ENCODE measurements around the gene FAM241A.

FAM241A gene

DNA sequence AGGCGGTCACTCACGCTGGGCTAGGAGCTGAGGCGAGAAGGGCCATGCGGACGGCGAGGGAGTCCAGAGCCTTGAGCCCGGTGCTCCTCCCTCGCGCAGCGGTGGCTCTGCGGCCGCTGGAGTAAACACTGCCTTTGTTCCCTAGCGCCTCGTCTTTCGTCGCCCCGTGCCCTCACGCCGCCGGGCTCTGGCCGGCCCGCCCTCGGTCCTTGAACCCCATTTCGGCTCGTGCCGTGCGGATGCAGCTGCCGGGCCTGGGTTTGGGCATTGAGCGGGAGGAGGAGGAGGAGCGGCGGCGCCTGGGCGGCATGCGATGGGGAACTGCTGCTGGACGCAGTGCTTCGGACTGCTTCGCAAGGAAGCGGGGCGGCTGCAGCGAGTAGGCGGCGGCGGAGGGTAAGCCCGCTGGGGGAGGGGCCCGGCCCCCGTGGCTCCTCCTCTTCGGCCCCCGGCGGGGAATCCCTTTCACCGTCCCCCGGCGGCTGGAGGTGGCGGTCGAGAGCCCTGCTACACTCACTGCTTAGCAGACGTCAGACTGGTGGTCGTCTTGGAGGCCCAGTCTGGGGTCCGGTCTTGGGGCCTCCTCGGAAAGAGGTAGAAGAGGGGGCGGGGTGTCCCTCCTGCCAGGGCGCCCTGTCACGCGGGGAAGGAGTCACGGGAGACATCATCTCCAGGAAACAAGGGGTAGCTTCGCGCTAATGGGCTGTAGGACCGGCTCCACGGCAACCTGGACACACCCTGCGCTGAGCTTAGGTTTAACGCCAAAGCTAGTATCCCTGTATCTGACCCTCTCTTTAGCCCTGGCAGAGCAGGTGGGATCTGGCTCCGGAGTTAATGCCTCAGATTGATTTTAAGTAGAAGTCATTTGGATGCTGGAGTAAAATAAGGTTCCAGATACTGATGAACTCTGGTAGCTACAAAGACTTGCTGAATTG is 86.8 kb downstream of the FAM241A start, which contains the start of gene AP1AR:
AP1AR (plus strand) TSS at position 9 of the 935 bp plus-strand sequence; CDS start at position 314, 305 bp downstream.
- ChIA-PET CTCF (interaction anchor here (0.9 to 10.6 kb wide), 15 partner anchors 9 to 292 kb away, joined by 3 to 174 read pairs (median 5); no protein-coding TSS in a partner anchor), POLR2A (interaction anchor here (0.9 to 1.0 kb wide), 2 partner anchors 55 to 278 kb away, joined by 3 read pairs; no protein-coding TSS in a partner anchor)
- TF ChIP-seq, protein P1, sequence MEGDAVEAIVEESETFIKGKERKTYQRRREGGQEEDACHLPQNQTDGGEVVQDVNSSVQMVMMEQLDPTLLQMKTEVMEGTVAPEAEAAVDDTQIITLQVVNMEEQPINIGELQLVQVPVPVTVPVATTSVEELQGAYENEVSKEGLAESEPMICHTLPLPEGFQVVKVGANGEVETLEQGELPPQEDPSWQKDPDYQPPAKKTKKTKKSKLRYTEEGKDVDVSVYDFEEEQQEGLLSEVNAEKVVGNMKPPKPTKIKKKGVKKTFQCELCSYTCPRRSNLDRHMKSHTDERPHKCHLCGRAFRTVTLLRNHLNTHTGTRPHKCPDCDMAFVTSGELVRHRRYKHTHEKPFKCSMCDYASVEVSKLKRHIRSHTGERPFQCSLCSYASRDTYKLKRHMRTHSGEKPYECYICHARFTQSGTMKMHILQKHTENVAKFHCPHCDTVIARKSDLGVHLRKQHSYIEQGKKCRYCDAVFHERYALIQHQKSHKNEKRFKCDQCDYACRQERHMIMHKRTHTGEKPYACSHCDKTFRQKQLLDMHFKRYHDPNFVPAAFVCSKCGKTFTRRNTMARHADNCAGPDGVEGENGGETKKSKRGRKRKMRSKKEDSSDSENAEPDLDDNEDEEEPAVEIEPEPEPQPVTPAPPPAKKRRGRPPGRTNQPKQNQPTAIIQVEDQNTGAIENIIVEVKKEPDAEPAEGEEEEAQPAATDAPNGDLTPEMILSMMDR (IDR thresholded peaks at IDR 0.05; ENCODE audit: control extremely low read depth, extremely low read depth, low read depth, missing control alignments), result peak; percentile 43
- peak; percentile 90 for DNase-seq (ENCODE audit: extremely low spot score)

DNA sequence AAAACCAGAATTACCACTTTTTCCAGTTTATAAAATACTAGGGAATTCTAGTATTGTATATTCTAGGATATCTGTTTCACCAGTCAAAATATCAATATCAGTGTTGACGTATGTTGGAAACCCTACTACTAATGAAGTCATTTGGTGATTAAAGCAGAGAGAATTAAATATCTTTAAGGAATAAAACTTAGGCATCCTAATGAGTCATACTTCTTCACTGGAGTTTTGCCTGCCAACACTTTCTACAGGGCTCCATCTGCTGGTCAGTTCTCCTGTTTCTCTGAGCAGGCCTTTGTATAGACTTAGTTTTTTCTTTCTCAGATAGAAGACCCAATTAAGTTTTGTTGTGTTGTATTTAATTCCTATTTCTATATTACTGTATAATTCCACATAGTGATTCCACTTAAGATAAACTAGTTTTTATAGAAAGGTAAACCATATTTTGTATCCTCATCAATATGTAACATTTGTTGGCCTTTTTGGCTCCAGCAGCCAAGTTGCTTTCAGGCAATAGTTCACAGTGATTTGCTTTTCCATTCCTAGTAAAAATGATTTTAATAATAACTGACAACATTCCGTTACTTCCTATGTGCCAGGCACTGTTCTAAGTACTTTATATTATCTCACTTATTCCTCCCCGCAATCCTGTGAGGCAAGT is 89.8 kb downstream of the FAM241A start:
- ChIA-PET POLR2A (no interaction called here), CTCF (interaction anchor here (0.8 to 10.6 kb wide), 27 partner anchors 10 to 158 kb away, joined by 3 to 174 read pairs (median 5); no protein-coding TSS in a partner anchor)
- peak; percentile 56 for DNase-seq (ENCODE audit: extremely low spot score)
- TF ChIP-seq, protein P1 (IDR thresholded peaks at IDR 0.05; ENCODE audit: control extremely low read depth, extremely low read depth, low read depth, missing control alignments), result peak; percentile 73

DNA sequence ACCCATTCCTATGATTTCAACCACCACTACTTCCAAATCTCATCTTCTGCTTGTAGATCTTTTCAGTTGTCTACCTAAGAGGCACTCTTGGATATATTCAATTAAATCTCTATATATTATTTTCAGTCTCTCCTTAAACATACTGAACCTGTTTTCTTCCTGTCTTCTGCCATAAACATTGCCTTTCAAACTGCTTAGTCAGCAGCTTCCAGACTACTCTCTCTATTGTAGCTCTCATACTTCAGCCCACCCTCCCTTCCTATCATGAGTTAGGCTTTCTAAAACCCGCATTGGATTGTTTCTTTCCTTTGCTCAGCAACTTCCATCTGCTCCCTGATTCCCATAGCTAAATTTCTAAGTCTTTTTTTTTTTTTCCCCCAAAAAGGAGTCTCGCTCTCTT is 90.8 kb downstream of the FAM241A start:
- DNase-seq (ENCODE audit: extremely low spot score), result no peak
- POLR2A ChIA-PET, result no interaction called here
- TF ChIP-seq, protein P1 (IDR thresholded peaks at IDR 0.05; ENCODE audit: control extremely low read depth, extremely low read depth, low read depth, missing control alignments), result no peak
- CTCF ChIA-PET, result interaction anchor here (0.9 to 10.6 kb wide), 15 partner anchors 9 to 133 kb away, joined by 3 to 174 read pairs (median 5); no protein-coding TSS in a partner anchor

DNA sequence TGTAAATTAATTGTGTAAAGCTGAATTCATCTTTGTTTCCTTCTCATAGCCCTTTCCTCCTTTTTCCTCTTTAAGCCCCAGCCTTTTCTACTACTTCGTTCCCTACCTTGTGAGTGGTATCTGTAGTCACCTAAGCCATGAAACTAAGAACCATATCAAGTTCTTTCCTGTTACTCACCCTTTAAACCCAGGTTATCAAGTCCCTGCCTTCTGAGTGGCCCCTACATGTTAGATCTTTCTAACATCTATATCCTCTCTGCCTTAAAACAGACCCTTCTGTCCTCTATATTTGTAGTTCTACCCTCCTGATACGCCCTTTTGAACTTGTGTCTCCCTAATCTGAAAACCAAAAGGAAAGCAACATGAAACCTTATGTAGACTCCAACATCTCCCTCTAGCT is 93.6 kb downstream of the FAM241A start:
- DNase-seq (ENCODE audit: extremely low spot score), result no peak
- ChIA-PET POLR2A (no interaction called here), CTCF (interaction anchor here (0.7 to 10.6 kb wide), 5 partner anchors 12 to 135 kb away, joined by 3 to 174 read pairs (median 4); no protein-coding TSS in a partner anchor)
- TF ChIP-seq, protein P1 (IDR thresholded peaks at IDR 0.05; ENCODE audit: control extremely low read depth, extremely low read depth, low read depth, missing control alignments), result no peak

All from GM10248 (cell line).